IMR-90 (cell line): ENCODE results near the gene SRC. TPM values are rescaled to one million over a fixed set of nuclear protein-coding genes. Genes with fewer than 3 reads are reported as not detected.

Experiments used
- ATAC-seq: fragments of 200-7000 bp; cut with Tn5 transposase; 2 replicates; pipeline ENCODE4 v1.9.1; 2020; ENCODE audit warnings: low read depth, mild to moderate bottlenecking, moderate library complexity
- BruUV-seq: library from RNA; stranded (reverse); fragments of 400-500 nt; replicated peaks from 2 replicates; lab custom pipeline; 2021; lab: Mats Ljungman, UMichigan
- CTCF ChIA-PET: fragments of 300-600 bp; formaldehyde crosslinking; extraction: SDS; loops from one replicate; lab custom pipeline; 2021; ENCODE audit warnings: antibody characterized with exemption; lab: Yijun Ruan, JAX
- POLR2A ChIA-PET: fragments of 300-600 bp; sonication (Branson Sonifier 250); formaldehyde crosslinking; loops from one replicate; lab custom pipeline; 2022; ENCODE audit warnings: antibody characterized with exemption; ENCODE audit not compliant: unreplicated experiment; lab: Charles Lee
- DNase-seq: peaks from one replicate; pipeline ENCODE4 v3.0.0; 2013
- H2AFZ ChIP-seq: replicated peaks from 2 replicates; pipeline ENCODE3; 2013; ENCODE audit warnings: low read length, mild to moderate bottlenecking; ENCODE audit not compliant: poor library complexity
- H2AK5ac ChIP-seq: 2 replicates; pipeline ENCODE4 v1.6.1; 2013; ENCODE audit warnings: low read depth, low read length, inconsistent platforms
- H2AK9ac ChIP-seq: replicated peaks from 2 replicates; pipeline ENCODE3; 2013; ENCODE audit warnings: mild to moderate bottlenecking, low read depth, low read length, moderate library complexity; ENCODE audit not compliant: poor library complexity
- H2BK120ac ChIP-seq: 2 replicates; pipeline ENCODE4 v1.6.1; 2013; ENCODE audit warnings: low read depth, low read length, inconsistent platforms
- H2BK15ac ChIP-seq: 3 replicates; pipeline ENCODE4 v1.6.1; 2013; ENCODE audit warnings: low read depth, low read length, inconsistent platforms
- H2BK20ac ChIP-seq: 2 replicates; pipeline ENCODE4 v1.6.1; 2013; ENCODE audit warnings: low read depth, mild to moderate bottlenecking, inconsistent platforms, low read length, moderate library complexity
- H2BK5ac ChIP-seq: 2 replicates; pipeline ENCODE4 v1.6.1; 2013; ENCODE audit warnings: mild to moderate bottlenecking, low read depth, low read length, inconsistent platforms; ENCODE audit not compliant: poor library complexity, severe bottlenecking
- H3K14ac ChIP-seq: replicated peaks from 2 replicates; pipeline ENCODE4 v1.6.1; 2013; ENCODE audit warnings: low read depth, low read length, inconsistent platforms
- H3K18ac ChIP-seq: 2 replicates; pipeline ENCODE4 v1.6.1; 2013; ENCODE audit warnings: low read depth, low read length, control low read depth
- H3K23ac ChIP-seq: 2 replicates; pipeline ENCODE4 v1.6.1; 2013; ENCODE audit warnings: low read depth, low read length, inconsistent platforms
- H3K27ac ChIP-seq: 2 replicates; pipeline ENCODE4 v1.5.1; 2013; ENCODE audit warnings: mild to moderate bottlenecking, control low read depth, low read length; ENCODE audit not compliant: insufficient read depth
- H3K27me3 ChIP-seq: 2 replicates; pipeline ENCODE4 v1.6.1; 2013; ENCODE audit warnings: low read length; ENCODE audit not compliant: control insufficient read depth, insufficient read depth
- H3K36me3 ChIP-seq: 2 replicates; pipeline ENCODE4 v1.6.1; 2013; ENCODE audit warnings: low read length, mixed read lengths; ENCODE audit not compliant: control insufficient read depth, insufficient read depth
- H3K4ac ChIP-seq: 2 replicates; pipeline ENCODE4 v1.6.1; 2013; ENCODE audit warnings: low read depth, low read length, inconsistent platforms
- H3K4me1 ChIP-seq: 2 replicates; pipeline ENCODE4 v1.6.1; 2013; ENCODE audit warnings: low read length, mixed read lengths; ENCODE audit not compliant: control insufficient read depth, insufficient read depth
- H3K4me2 ChIP-seq: 2 replicates; pipeline ENCODE4 v1.6.1; 2013; ENCODE audit warnings: low read depth, mild to moderate bottlenecking, control low read depth, low read length, moderate library complexity
- H3K4me3 ChIP-seq: 2 replicates; pipeline ENCODE4 v1.5.1; 2013; ENCODE audit warnings: low read depth, mild to moderate bottlenecking, control low read depth, low read length, moderate library complexity; ENCODE audit not compliant: insufficient read depth
- H3K56ac ChIP-seq: 2 replicates; pipeline ENCODE4 v1.6.1; 2013; ENCODE audit warnings: low read length, inconsistent platforms; ENCODE audit not compliant: insufficient read depth; ENCODE audit errors: extremely low read depth
- H3K79me1 ChIP-seq, 2 experiments: 2 replicates each; pipeline ENCODE4 v1.6.1; 2013; ENCODE audit warnings: low read length in 2 of 2, inconsistent platforms in 1 of 2, low read depth in 1 of 2
- H3K9ac ChIP-seq: 2 replicates; pipeline ENCODE4 v1.6.1; 2013; ENCODE audit warnings: low read depth, low read length, control low read depth
- H3K9me1 ChIP-seq: 2 replicates; pipeline ENCODE4 v1.6.1; 2013; ENCODE audit warnings: low read length, inconsistent platforms; ENCODE audit not compliant: insufficient read depth
- H3K9me3 ChIP-seq: 2 replicates; pipeline ENCODE4 v1.6.1; 2013; ENCODE audit warnings: low read length; ENCODE audit not compliant: control insufficient read depth, insufficient read depth
- H4K20me1 ChIP-seq: 2 replicates; pipeline ENCODE4 v1.6.1; 2013; ENCODE audit warnings: low read length, inconsistent platforms; ENCODE audit not compliant: insufficient read depth
- H4K5ac ChIP-seq: 2 replicates; pipeline ENCODE4 v1.6.1; 2013; ENCODE audit warnings: mild to moderate bottlenecking, low read depth, low read length, control low read depth
- H4K8ac ChIP-seq, 2 experiments: 2 replicates each; pipeline ENCODE4 v1.6.1; 2013; ENCODE audit warnings: low read depth in 2 of 2, low read length in 2 of 2, control low read depth in 1 of 2, inconsistent platforms in 1 of 2
- H4K91ac ChIP-seq: 2 replicates; pipeline ENCODE4 v1.6.1; 2013; ENCODE audit warnings: low read depth, low read length, inconsistent platforms; ENCODE audit not compliant: insufficient read depth
- BHLHE40 ChIP-seq: fragments of 150-350 bp; IDR thresholded peaks from 2 replicates; pipeline ENCODE4 v1.6.1; 2016; ENCODE audit warnings: mild to moderate bottlenecking, low read depth, low read length
- MAFK ChIP-seq: IDR thresholded peaks from 2 replicates; pipeline ENCODE4 v1.6.1; 2012; ENCODE audit warnings: low read depth, low read length, improper control_type of control experiment
- RAD21 ChIP-seq: IDR thresholded peaks from 2 replicates; pipeline ENCODE4 v1.6.1; 2012; ENCODE audit warnings: low read length, improper control_type of control experiment
- SMC3 ChIP-seq: fragments of 150-350 bp; IDR thresholded peaks from 2 replicates; pipeline ENCODE4 v1.6.1; 2016; ENCODE audit warnings: low read depth, mild to moderate bottlenecking, antibody characterized with exemption, low read length, moderate library complexity
- WGBS, 2 experiments: methylation state at CpG; one replicate each; pipeline versions ENCODE4 v1.1.5 to v1.1.7; 2013; ENCODE audit warnings: missing lambda C conversion rate in 2 of 2; ENCODE audit not compliant: insufficient read length in 1 of 2; ENCODE audit errors: extremely low coverage in 2 of 2; 5-methylcytosine and 5-hydroxymethylcytosine counted together
- dilution Hi-C: fragments of 300-500 bp; cut with HindIII; formaldehyde crosslinking; loops from one replicate; pipeline ENCODE4 v1.14.3; 2018; ENCODE audit warnings: low sequenced_read_pairs; ENCODE audit not compliant: unreplicated experiment
- in situ Hi-C: fragments of 300-500 bp; cut with MboI; formaldehyde crosslinking; loops from 3 replicates; pipeline ENCODE4 v1.14.3; 2019; ENCODE audit warnings: low sequenced_read_pairs, inconsistent platforms, mixed read lengths
- intact Hi-C: fragments of 100-400 bp; cut with micrococcal nuclease; formaldehyde crosslinking; loops from 2 replicates; pipeline ENCODE4 v1.10.0; 2022
- polyA plus RNA-seq, 3 experiments: library from polyadenylated mRNA; depleted of rRNA; stranded (reverse); fragments of >200 nt; gene quantifications; 2 replicates each; pipeline ENCODE4 v1.2.3, GENCODE V29; 2012; ENCODE audit warnings: low replicate concordance in 1 of 3
- total RNA-seq: library from RNA; depleted of rRNA; stranded (reverse); fragments of >200 nt; gene quantifications from 2 replicates; pipeline ENCODE4 v1.2.3, GENCODE V29; 2012
- TF ChIP-seq, protein P1 (sequence below): fragments of 150-350 bp; IDR thresholded peaks from 2 replicates; pipeline ENCODE4 v1.6.1; 2016; ENCODE audit warnings: low read depth, mild to moderate bottlenecking, low read length, moderate library complexity, borderline replicate concordance

Gene SRC
- total and polyA plus RNA-seq, 2 of the 4 experiments (the other 2 are of a cell fraction), result 7.0 to 24.2 TPM

- Histone ChIP-seq H3K14ac (no peak overlapping the region), H4K5ac (no peak overlapping the region), H3K27ac (no peak overlapping the region), H4K8ac (no peak overlapping the region), H3K18ac (no peak overlapping the region), H2AK9ac (no peak overlapping the region), H3K56ac (no peak overlapping the region), H3K4ac (no peak overlapping the region), H2BK20ac (no peak overlapping the region; the same call in 1 of the 2 replicates), H3K4me2 (no peak overlapping the region), H3K23ac (no peak overlapping the region; the same call in 1 of the 2 replicates), H3K27me3 (no peaks in the 10 kb centered on the region), H3K4me3 (no peak overlapping the region), H3K9ac (no peak overlapping the region), H2BK15ac (no peak overlapping the region), H3K4me1 (peaks cover 15% of the 10 kb centered on the region), H3K36me3 (peaks cover 13% of the 10 kb centered on the region), H4K91ac (no peak overlapping the region), H2AFZ (no peak overlapping the region), H2BK120ac (no peak overlapping the region), H4K20me1 (peaks cover 6% of the 10 kb centered on the region; the same call in 1 of the 2 replicates), H2BK5ac (no peak overlapping the region), H3K79me1 (peaks cover 19 to 58% of the 10 kb centered on the region in 2 experiments), H2AK5ac (no peak overlapping the region), H3K9me3 (no peaks in the 10 kb centered on the region), H3K9me1 (peaks cover 9% of the 10 kb centered on the region; the same call in 1 of the 2 replicates)
- CTCF ChIA-PET, result no interaction called here
- POLR2A ChIA-PET, result no interaction called here
- TF ChIP-seq, protein P1, sequence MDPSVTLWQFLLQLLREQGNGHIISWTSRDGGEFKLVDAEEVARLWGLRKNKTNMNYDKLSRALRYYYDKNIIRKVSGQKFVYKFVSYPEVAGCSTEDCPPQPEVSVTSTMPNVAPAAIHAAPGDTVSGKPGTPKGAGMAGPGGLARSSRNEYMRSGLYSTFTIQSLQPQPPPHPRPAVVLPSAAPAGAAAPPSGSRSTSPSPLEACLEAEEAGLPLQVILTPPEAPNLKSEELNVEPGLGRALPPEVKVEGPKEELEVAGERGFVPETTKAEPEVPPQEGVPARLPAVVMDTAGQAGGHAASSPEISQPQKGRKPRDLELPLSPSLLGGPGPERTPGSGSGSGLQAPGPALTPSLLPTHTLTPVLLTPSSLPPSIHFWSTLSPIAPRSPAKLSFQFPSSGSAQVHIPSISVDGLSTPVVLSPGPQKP, result no peak
- TF ChIP-seq BHLHE40 (no peak), MAFK (no peak), SMC3 (no peak), RAD21 (no peak)
- BruUV-seq, result no TSS peak
- WGBS, 2 experiments, result 98% methylated on average over 4 of the region's 6 CpGs; no CpG with 5 or more reads in 1 of the 2 experiments
- dilution Hi-C loops, result no loop called here
- intact Hi-C loops, result no loop called here
- in situ Hi-C loops, result no loop called here
- ATAC-seq (no peak), DNase-seq (no peak)
Observed at GRCh38 chr20:37376791-37377190, 30.9 kb downstream of the SRC start.
